T-helper 2 cell treated with Interferon-gamma antibody and Interleukin-4, amounts not matched to agents 5 μg/mL and 100 μg/mL, for 36 hours (primary cell): ENCODE results near the gene GRIN1.

Source experiments
- DNase-seq: peaks from one replicate; pipeline ENCODE4 v3.0.0; 2021; ENCODE audit warnings: low spot score
- H3K27ac Mint-ChIP-seq: one replicate; pipeline ENCODE4 v1.8.0; 2021; ENCODE audit warnings: mild to moderate bottlenecking, mixed read lengths
- H3K27me3 Mint-ChIP-seq: one replicate; pipeline ENCODE4 v1.8.0; 2021; ENCODE audit warnings: low read depth, mixed read lengths
- H3K36me3 Mint-ChIP-seq: one replicate; pipeline ENCODE4 v1.8.0; 2021; ENCODE audit warnings: low read depth, mixed read lengths
- H3K4me1 Mint-ChIP-seq: one replicate; pipeline ENCODE4 v1.8.0; 2021; ENCODE audit warnings: low read depth, mixed read lengths
- H3K4me3 Mint-ChIP-seq: one replicate; pipeline ENCODE4 v1.8.0; 2022; ENCODE audit warnings: mild to moderate bottlenecking, moderate library complexity, mixed read lengths
- H3K9me3 Mint-ChIP-seq: one replicate; pipeline ENCODE4 v1.8.0; 2021; ENCODE audit warnings: mixed read lengths

GRIN1 gene

GRCh38 chr9:137138722-137139467 is at the start of gene GRIN1:
Gene GRIN1, plus strand, starts transcription at chr9:137139154. Its CDS starts 333 bp downstream, at chr9:137139487.
- Mint-ChIP-seq H3K27me3 (peaks cover 42% of the 10 kb centered on the region), H3K27ac (peak within 1 kb of the TSS; percentile 20), H3K9me3 (no peaks in the 10 kb centered on the region), H3K4me1 (peaks cover 3% of the 10 kb centered on the region), H3K4me3 (no peak within 1 kb of the TSS), H3K36me3 (no peaks in the 10 kb centered on the region)
- DNase-seq, result peak; percentile 41

DNA sequence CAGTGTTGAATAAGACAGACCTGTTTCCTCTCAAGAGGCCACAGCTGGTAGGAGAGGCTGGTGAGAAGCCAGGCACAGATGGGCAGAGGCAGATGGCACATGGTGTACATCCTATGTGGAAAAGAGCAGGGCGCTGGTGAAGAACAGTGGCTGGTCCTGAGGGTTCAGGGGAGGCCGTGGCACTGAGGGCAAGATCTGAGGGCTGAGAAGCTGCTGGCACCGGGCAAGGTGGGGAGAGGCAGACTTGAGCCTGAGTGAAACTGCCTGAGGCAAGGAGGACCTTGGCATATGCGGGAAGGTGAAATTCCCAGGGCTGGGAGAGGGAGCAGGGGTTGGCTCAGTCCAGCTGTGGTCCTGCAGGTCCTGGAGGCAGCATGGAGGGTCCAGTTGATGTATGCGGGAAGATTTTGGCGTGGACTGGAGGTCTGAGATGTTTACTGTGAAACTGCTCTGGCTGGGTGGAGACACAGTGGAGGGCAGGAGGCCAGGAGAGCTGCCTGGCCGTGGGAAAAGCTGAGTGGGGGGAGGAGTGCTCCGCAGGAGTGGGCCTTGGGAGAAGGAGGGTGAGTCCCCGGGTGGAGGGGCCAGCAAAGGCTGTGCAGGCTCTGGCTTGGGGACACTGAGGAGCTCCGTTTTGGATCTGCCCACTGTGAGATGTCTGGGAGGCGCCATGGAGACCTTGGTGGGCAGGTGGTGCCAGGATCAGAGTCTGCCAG is 49.6 kb upstream of the GRIN1 start:
- Mint-ChIP-seq H3K9me3 (no peaks in the 10 kb centered on the region), H3K36me3 (peaks cover 20% of the 10 kb centered on the region), H3K4me3 (no peak overlapping the region), H3K4me1 (peaks cover 26% of the 10 kb centered on the region), H3K27me3 (no peaks in the 10 kb centered on the region), H3K27ac (peak overlapping the region; percentile 60)
- DNase-seq, result no peak

DNA sequence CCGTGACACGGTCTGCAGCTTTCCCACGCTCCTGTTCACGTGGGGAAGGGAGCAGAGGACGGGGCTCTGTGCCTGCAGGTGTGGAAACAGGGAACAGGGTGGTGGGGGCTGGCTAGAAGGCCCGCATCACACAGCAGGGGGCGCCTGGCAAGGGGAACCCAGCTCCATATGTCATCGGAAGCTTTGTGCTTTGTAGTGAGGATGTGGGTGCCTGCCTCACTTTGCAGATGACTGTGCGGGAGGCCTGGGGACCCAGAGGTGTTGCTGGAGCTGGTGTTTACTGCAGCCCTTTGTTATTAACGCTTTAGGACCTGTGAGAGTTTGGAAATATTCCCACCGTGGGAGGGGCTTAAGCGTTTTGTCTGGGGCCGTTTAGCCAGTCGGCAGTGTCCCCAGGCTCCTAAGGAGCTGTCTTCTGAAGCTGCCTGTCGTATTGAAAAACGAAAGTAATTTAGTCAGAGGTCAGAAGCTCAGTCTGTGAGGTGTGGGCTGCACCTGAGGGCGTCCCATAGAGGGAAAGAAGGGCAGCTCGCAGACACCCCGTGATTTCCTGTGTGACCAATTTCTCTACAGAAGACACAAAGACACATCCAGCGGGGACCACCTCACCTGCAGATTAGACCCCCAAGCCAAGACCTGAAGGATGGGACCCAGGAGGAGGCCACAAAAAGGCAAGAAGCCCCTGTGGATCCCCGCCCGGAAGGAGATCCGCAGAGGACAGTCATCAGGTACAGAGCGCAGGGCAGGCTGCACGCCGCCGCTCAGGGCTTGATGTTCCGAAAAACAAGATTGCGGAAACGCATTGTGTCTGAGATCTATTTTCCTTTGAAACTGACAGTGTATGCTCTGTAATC is 43.1 kb upstream of the GRIN1 start:
- Mint-ChIP-seq H3K4me1 (peaks cover 12% of the 10 kb centered on the region), H3K27ac (peak overlapping the region; percentile 97), H3K9me3 (no peaks in the 10 kb centered on the region), H3K4me3 (peak overlapping the region; percentile 82), H3K36me3 (peaks cover 34% of the 10 kb centered on the region), H3K27me3 (no peaks in the 10 kb centered on the region)
- DNase-seq, result peak; percentile 87

GRCh38 chr9:137096785-137097546 is 42.0 kb upstream of the GRIN1 start:
- no peaks in the 10 kb centered on the region for H3K27me3 Mint-ChIP-seq
- H3K4me3 Mint-ChIP-seq, result peak overlapping the region; percentile 82
- peak overlapping the region; percentile 97 for H3K27ac Mint-ChIP-seq
- no peak for DNase-seq
- peaks cover 34% of the 10 kb centered on the region for H3K36me3 Mint-ChIP-seq
- H3K4me1 Mint-ChIP-seq, result peaks cover 12% of the 10 kb centered on the region
- no peaks in the 10 kb centered on the region for H3K9me3 Mint-ChIP-seq

DNA sequence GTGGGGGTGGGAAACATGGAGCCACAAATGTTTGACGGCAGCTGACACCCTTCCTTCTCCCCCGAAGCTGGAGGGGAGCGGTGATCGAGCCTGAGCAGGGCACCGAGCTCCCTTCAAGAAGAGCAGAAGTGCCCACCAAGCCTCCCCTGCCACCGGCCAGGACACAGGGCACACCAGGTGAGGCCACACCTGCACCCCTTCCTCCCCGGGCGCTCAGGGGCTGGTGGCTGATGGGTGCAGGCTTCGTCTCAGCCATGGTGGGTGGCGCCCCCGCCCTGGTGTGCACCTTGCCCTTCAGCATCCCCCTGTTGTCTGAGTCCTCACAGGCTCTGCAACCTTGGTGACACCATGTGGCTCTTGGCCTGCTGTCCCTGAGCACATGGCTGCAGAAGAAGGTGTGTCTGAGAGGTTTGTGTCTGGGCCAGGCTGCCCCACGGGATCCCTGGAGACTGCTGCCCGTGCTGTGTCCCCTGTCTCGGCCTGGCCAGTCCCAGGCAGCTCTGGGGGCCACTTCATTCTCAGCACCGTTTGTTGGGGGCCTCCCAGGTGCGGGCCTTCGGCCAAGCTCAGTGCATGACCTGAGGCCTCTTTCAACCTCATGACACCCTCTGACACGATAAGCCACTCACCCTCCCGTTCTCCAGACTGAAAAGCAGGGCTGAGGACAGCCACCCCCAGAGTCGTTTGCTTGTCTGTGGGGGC is 41.0 kb upstream of the GRIN1 start:
- no peak for DNase-seq
- Mint-ChIP-seq H3K4me1 (peaks cover 12% of the 10 kb centered on the region), H3K9me3 (no peaks in the 10 kb centered on the region), H3K36me3 (peaks cover 28% of the 10 kb centered on the region), H3K27me3 (no peaks in the 10 kb centered on the region), H3K27ac (no peak overlapping the region), H3K4me3 (no peak overlapping the region)

DNA sequence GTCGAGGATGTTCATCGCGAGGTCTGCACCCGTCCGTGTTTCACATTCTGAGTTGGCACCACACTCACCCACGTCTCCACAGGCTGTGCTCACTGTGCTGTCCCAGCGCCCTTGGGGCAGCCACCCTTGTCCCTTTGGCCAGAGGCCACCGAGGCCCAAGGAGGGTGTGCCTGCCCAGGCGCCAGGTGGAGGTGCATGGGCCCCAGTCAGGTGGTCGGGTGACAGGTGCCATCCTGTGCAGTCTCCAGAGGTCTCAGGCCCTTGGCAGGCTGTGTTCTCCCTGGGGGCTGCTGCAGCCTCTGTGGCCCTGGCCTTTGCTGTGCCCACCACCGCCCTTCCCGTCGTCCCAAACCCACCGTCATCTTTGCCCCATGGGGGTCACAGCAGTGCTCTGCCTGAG is 39.7 kb upstream of the GRIN1 start:
- H3K4me3 Mint-ChIP-seq, result no peak overlapping the region
- no peak overlapping the region for H3K27ac Mint-ChIP-seq
- H3K27me3 Mint-ChIP-seq, result no peaks in the 10 kb centered on the region
- H3K9me3 Mint-ChIP-seq, result no peaks in the 10 kb centered on the region
- H3K4me1 Mint-ChIP-seq, result peaks cover 10% of the 10 kb centered on the region
- no peak for DNase-seq
- peaks cover 27% of the 10 kb centered on the region for H3K36me3 Mint-ChIP-seq

DNA sequence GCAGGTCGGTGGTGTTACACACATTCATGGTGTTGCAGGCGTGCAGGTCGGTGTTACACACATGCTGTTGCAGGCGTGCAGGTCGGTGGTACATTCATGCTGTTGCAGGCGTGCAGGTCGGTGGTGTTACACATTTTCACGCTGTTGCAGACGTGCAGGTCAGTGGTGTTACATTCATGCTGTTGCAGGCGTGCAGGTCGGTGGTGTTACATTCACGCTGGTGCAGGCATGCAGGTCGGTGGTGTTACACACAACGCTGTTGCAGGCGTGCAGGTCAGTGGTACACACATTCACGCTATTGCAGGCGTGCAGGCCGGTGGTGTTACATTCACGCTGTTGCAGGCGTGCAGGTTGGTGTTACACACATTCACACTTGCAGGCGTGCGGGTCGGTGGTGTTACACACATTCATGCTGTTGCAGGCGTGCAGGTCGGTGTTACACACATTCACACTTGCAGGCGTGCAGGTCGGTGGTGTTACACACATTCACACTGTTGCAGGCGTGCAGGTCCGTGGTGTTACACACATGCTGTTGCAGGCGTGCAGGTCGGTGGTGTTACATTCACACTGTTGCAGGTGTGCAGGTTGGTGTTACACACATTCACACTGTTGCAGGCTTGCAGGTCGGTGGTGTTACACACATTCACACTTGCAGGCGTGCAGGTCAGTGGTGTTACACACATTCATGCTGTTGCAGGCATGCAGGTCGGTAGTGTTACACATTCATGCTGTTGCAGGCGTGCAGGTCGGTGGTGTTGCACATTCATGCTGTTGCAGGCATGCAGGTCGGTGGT is 35.6 kb upstream of the GRIN1 start:
- DNase-seq, result no peak
- H3K9me3 Mint-ChIP-seq, result no peaks in the 10 kb centered on the region
- peaks cover 20% of the 10 kb centered on the region for H3K36me3 Mint-ChIP-seq
- H3K27ac Mint-ChIP-seq, result no peak overlapping the region
- no peak overlapping the region for H3K4me3 Mint-ChIP-seq
- no peaks in the 10 kb centered on the region for H3K27me3 Mint-ChIP-seq
- H3K4me1 Mint-ChIP-seq, result no peaks in the 10 kb centered on the region

DNA sequence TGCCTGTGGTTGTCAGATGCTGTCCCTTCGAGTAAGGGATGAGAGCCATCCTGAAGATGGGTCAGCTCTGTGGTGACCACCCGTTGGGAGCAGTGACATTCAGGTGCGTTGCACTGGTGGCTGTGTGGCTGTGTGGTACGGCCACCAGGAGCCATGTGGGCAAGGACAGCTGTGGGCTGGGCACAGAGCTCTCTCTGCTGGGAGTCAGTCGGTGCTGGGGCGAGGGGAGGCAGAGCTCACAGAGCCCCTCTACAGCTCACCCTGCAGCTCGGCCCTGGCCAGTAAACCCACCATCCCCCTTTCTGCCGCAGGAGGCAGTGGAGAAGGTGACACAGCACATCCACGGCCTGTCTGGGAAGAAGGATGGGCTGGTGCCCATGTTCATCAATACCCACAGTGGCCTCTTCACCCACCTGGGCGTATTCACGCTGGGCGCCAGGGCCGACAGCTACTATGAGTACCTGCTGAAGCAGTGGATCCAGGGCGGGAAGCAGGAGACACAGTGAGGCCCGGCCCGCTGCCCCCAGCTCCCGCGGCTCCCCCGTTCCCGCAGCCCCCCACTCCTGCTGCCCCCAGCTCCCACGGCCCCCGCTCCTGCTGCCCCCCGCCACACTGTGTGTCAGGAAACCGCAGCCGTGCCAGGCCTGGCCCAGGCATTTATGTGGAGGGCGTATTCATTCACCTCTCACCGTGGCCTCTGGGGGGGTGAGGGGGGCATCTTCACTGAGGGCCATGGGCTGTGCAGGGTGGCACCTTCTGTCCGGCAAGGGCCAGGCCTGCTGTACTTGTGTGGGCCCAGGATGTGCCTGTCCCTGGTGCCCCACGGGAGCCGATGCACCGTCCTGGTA is 32.9 kb upstream of the GRIN1 start:
- H3K36me3 Mint-ChIP-seq, result peaks cover 14% of the 10 kb centered on the region
- no peak for DNase-seq
- no peak overlapping the region for H3K4me3 Mint-ChIP-seq
- no peak overlapping the region for H3K27ac Mint-ChIP-seq
- H3K9me3 Mint-ChIP-seq, result no peaks in the 10 kb centered on the region
- H3K27me3 Mint-ChIP-seq, result no peaks in the 10 kb centered on the region
- H3K4me1 Mint-ChIP-seq, result no peaks in the 10 kb centered on the region

DNA sequence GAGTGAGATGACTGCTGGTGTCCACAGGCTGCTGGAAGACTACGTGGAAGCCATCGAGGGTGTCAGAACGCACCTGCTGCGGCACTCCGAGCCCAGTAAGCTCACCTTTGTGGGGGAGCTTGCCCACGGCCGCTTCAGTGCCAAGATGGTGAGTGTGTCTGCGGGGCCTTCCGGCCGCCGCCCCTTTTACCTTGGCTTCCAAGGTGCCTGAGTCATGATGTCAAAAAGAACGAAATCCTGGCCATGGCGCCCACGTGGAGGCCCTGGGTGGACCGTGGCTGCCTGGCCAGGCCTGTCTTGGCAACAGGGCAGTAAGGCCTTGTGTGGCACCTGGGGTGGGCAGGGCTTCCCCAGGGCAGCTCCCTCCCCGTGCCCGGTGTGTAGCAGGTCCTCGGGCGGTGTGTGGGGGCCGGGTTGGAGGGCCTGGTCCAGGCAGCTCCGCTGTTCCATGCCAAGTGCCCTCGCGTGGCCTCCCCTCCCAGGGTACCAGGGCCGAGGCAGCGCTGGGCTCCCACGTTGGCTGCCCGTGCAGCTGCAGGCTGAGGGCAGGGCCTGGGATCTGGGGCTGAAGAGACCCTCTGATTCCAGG is 32.2 kb upstream of the GRIN1 start:
- DNase-seq, result no peak
- Mint-ChIP-seq H3K27me3 (no peaks in the 10 kb centered on the region), H3K36me3 (peaks cover 14% of the 10 kb centered on the region), H3K4me1 (no peaks in the 10 kb centered on the region), H3K9me3 (no peaks in the 10 kb centered on the region), H3K27ac (no peak overlapping the region), H3K4me3 (no peak overlapping the region)

DNA sequence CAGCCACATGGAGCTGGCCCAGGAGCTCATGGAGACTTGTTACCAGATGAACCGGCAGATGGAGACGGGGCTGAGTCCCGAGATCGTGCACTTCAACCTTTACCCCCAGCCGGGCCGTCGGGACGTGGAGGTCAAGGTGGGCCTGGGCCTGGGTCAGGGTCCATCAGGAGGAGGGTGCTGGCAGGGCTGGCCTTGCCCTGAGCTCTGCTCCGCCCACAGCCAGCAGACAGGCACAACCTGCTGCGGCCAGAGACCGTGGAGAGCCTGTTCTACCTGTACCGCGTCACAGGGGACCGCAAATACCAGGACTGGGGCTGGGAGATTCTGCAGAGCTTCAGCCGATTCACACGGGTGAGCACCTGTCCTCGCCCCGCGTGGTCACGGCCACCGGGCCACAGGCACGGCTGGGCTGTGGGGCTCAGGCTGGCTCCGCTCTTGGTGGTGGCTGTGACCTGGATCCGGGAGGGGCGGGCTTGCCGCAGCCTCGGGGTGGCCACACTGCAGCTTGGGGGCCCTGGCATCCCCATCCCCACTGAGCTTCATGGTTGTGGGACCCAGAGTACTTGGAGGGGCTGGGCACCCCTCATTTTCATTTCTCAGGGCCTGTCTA is 31.5 kb upstream of the GRIN1 start:
- Mint-ChIP-seq H3K36me3 (peaks cover 14% of the 10 kb centered on the region), H3K27me3 (no peaks in the 10 kb centered on the region), H3K4me1 (no peaks in the 10 kb centered on the region), H3K27ac (no peak overlapping the region), H3K9me3 (no peaks in the 10 kb centered on the region), H3K4me3 (no peak overlapping the region)
- DNase-seq, result no peak

GRCh38 chr9:137107982-137108381 is 31.0 kb upstream of the GRIN1 start:
- H3K27ac Mint-ChIP-seq, result no peak overlapping the region
- no peak overlapping the region for H3K4me3 Mint-ChIP-seq
- H3K27me3 Mint-ChIP-seq, result no peaks in the 10 kb centered on the region
- no peaks in the 10 kb centered on the region for H3K9me3 Mint-ChIP-seq
- no peak for DNase-seq
- no peaks in the 10 kb centered on the region for H3K4me1 Mint-ChIP-seq
- H3K36me3 Mint-ChIP-seq, result peaks cover 17% of the 10 kb centered on the region
